DMS 273 (cell line): ENCODE data around the gene PLEK.
"Not testable (repeated sequence)": the region's sequence is repeated elsewhere in the genome, so short reads cannot be mapped to it uniquely, and the experiment has no call there.

ENCODE experiments used
- DNase-seq: peaks from one replicate; lab custom pipeline; 2025; ENCODE audit not compliant: unreplicated experiment; lab: John Stamatoyannopoulos, UW

The PLEK gene, protein sequence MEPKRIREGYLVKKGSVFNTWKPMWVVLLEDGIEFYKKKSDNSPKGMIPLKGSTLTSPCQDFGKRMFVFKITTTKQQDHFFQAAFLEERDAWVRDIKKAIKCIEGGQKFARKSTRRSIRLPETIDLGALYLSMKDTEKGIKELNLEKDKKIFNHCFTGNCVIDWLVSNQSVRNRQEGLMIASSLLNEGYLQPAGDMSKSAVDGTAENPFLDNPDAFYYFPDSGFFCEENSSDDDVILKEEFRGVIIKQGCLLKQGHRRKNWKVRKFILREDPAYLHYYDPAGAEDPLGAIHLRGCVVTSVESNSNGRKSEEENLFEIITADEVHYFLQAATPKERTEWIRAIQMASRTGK

DNA sequence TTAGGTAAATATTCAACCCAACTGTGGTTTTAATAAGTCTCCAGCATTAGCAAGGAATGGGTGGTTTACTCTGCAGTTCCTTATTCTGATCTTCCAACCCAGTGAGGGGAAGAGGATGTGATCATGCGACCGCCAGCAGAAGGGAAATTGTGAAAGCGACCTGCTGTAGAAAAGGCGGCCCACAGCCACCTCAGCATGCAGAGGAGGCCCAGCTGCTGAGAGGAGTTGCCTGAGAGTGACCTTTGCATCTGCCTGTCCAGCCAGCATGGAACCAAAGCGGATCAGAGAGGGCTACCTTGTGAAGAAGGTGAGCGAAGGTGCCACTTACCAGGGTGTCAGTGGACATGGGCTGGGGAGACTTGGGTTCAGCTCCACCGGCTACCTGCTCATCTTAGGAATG, at the start of gene PLEK:
Gene PLEK (plus strand): TSS at position 196 of the 400 bp plus-strand sequence. CDS start 70 bp downstream, at position 266.
- DNase-seq, result no peak

DNA sequence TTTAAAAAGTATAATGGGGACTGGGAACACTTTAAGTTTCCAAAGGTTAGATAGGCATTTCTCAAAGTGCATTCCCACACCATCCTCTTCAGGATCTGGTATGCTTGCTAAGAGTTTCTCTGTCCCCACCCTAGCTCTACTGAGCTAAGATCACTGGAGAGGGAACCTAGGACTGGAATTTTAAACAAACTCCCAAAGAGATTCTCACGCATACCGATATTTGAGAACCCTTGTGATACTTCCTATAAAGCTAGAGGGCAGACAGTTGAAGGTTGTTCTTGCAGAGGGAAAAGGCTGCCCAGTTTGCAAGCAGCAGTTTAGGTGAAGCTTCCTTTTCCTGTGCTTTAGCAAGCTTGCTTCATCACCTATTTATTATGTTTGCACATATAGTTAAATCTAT, 49.0 kb upstream of the PLEK start:
- no peak for DNase-seq

DNA sequence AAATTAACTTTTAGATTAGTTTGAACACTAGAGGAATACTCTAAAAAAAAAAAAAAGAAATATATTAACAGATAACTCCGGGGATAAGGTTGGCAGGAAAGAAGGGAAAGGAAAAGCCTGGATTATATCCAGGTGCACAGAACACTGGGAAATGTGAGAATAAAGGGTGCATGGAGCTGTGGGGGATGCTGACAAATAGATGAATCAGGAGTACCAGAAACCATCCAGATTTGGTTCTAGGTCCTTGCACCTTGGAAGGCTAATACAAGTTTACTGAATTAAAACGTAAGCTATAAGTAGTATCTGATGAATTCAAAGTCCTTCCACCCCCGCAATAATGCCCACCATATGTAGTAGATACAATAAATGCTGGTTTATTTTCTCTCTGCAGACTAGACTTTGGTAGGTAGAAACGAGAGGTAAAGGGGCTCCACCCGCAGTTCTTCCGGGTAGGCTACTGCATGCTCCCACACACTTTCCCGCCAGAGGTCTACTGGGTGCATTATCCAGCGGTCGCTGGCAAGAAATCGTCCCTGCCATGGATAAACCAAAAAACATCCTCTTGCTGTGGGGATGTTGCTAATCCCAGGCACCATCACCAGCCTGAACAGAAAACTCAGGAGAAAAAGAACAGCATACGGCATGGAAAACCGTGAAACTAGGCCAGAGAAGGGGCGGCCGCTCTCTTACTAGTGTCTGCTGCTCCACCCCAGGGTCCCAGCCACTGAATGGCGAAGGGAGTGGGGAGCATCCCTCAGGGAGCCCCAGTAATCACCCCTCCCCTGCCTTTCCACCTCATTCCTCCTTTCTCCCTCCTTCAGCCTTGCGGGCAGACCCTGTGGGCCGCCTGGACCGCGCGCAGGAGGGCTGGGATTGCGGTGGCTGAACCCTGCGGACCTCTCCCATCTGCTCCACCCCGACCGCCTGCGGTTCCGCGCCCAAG, 46.8 kb upstream of the PLEK start:
- DNase-seq, result peak; percentile 54

DNA sequence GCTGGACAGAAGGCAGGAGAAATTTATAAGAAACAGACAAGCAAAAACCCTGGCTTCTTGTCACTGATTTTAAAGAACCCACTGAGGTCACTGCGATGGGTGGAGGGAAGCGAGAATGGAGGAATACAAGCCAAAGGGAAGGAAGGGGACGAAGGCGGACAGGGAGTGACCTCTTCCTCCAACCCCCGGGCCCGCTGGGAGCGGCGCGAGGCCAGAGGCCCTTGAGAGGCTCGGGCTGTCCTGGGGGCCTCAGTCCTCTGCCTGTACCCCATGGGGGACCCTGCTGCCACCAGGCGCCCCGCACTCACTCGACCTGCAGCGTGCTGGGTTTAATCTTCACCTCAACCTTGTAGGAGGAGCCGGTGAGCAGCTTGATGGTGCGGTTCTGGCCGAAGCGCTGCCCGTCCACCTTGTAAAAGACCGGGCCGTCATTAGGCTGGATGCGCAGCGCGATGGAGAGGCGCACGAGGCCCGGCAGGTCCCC, 46.1 kb upstream of the PLEK start:
- no peak for DNase-seq

DNA sequence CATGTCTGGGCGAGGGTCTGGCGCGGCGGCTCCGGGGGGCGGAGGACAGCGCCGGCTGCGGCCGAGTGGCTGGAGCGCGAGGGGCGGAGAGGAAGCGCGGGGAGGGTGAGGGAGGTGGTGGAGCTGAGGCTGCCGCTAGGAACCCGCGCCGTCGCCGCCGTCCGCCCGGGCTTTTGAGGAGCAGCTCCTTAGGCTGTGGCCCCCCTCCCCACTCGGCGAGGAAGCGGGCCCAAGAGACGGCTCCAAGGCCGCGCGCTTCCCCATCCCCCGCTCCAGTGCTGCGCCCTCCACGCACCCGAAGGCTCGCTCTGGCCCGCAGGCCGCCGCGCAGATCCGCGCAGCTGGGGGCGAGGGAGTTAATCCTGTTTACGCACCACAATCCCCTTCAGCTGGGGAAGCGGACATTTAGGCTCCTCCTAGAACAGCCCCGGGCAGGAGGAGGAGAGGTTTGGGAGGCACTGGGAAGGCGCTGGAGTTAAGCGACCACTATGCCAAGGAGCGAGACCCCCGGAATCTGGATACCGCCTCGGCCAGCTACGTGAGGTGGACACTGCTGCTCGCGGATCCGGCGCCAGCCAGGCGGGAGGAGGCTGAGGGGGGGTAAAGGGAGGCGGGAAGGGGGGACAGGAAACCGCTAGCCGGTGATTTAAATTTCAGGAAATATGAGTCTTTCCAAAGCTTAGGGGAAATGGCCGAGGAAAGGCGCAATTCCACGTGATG, 45.5 kb upstream of the PLEK start, which contains the start of gene CNRIP1:
Gene CNRIP1 (minus strand): TSS at position 552 of the 720 bp plus-strand sequence. CDS start 549 bp downstream, at position 3.
- peak; percentile 91 for DNase-seq

DNA sequence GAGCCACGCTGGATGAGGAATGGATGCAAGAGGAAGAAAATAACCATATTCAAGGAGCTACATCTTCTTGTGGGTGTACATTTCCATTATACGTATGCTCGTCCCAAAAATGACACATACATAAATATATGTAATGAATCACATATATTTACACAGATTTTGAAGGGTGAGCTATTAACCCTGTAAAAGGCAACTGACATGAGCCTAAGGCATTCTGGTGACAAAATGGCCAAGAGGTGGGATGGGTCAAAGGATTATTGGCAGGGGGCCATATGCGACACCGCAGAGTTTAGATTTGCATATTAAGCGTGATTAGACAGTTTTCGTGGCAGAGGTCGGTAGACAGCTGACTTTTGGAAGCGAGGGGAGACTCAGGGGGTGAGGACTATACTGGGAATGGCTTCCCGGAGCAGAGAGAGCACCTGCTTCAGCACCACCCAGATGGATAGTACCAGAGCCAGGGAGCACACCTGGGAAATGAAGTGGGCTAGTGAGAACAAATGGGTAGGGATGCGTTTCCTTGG, 44.9 kb upstream of the PLEK start:
- DNase-seq, result peak; percentile 82

DNA sequence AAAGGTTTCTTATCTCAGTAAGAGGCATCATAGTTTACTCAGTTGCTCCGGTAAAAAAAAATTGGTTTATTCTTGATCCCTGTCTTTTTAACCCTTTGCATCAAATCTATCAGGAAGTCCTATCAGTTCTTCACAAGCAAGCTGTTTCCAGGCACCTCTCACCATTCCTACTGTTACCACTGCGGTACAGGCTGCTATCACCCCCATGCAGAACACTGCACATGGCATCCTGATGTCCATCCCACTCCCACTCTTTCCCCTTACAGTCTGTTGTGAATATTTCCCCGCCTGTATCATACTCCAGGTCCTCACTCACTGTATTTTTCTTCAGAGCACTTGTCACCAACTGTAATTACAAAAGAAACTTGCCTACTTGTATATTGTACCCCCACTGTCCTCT, 40.0 kb upstream of the PLEK start:
- DNase-seq, result no peak

DNA sequence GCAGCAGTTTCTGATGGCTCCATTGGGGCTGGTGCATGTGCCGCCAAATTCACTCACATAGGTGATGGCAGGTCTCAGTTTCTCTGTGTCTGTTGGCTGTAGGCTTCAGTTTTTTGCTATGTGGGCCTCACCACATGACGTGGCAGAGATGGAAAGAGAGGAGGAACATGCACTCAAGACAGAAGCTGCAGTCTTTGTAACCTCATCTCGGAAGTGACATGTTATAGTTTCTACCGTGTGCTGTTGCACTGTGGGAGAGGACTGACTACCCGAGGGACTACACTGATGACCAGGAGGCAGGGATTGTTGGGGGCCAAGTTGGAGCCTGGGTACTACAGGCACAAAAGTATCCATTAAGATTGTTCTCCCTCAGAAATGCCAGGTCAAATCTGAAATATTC, 36.2 kb upstream of the PLEK start:
- no peak for DNase-seq

DNA sequence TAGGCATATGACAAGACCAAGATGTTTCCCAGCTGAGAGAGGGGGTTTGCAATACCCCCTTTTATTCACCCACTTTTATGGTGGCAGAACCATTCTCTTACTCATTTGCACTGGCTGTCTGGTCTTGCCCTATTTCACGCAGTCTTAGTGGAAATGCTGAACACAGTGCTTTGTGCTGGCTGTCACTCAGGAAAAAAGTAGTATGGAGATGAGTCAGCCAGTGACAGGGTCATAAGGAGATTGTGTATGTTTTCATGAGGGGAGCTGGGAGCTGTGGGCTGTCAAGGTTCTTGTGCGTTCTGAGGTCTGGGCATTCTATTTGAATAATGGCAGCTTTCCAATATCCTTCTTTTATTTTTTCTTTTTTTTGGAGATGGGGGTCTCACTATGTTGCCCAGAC, 34.4 kb upstream of the PLEK start:
- DNase-seq, result no peak

DNA sequence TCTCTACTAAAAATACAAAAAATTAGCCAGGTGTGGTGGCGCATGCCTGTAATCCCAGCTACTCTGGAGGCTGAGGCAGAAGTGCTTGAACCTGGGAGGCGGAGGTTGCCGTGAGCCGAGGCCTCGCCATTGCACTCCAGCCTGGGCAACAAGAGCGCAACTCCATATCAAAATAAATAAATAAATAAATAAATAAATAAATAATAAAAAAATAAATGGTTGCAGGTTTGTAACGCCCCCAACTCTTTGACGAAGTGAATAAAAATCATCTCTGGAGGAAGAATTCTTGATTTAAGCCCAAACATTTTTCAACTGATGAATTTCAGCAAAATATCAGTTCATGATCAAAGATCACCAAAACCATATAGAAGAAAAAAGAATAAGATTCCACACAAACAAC, 32.1 kb upstream of the PLEK start:
- no peak for DNase-seq

DNA sequence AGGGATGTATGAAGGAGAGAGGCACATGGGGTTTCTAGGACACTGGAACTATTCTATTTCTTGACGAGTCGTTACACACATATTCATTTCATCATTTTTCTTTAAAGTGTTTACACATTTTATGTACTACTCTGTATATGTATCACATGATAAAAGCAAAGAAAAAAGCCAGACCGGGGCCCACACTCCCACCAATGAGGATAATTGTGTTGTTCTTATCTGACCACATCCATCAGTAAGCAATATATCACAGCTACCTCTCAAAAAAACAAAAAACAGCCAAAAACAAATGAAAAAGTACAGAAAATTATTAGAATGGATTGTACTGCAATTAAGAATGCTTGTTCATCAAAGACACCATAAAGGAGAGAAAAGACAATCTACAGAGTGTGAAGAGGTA, 31.2 kb upstream of the PLEK start:
- DNase-seq, result no peak

DNA sequence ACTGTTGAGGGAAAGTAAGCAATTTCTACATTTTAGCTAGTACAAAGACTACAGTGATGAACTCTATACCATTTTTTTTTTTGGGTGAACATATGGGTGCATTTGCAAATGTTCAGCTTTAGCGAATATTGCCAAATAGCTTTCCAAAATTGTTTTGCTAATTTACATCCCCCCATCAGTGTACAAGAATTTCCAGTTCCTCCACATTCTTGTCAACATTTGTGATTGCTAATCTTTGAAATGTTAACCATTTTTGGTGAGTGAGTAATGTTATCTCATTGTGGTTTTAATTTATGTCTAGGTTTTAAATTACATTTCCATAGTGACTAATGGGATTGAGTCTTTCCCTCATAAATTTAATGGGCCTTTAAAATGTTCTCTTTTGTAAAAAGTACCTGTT, 28.9 kb upstream of the PLEK start:
- DNase-seq, result no peak

DNA sequence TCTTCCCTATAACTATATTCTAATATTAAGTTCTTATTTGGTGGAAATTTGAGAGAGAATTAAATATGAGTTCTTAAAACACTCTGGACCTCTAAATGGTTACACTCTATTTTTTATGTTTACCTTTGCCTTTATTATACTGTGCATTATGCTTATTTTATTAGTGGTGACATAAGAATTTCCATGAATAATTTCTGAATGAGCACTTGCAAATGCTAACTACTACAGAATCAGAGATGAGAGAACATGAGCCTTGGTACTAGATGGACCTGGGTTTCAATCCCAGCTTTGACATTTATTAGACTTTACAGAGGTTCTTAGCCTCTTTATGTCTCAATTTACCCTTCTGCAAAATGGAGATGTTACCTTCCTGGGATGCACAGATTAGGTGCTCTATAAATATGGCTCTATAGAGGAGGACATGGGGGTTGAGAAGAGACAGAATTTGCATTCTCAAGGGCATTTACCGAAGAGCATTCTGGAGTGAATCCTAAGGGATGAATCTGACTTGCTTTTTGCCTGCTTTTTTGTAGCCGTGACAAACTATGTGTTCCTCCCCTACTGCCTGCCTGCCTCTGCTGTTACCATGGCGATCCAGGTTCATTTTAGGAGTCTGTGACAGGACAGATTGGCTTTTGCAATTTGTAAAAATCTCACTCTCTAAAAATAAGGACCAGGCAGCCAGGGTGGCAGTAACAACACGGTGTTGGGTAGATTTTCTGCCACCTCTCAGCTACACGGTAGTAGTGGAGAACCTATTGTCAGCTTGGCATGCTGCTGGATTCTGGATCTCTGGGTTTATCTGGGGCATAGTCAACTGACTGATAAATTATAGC, 24.6 kb upstream of the PLEK start:
- peak; percentile 17 for DNase-seq

DNA sequence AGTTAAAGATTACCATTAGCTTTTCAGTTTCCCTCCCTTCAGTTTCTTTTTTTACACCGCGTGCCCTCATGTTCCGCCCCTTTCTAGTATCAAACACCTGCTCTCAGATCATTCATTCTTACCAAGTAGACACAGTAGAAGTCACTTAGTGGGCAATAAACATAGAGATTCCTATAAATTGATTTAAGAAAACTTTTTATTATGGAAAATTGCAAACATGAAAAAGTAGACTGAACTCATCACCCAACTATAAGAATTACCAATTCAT, 24.1 kb upstream of the PLEK start:
- DNase-seq, result no peak

DNA sequence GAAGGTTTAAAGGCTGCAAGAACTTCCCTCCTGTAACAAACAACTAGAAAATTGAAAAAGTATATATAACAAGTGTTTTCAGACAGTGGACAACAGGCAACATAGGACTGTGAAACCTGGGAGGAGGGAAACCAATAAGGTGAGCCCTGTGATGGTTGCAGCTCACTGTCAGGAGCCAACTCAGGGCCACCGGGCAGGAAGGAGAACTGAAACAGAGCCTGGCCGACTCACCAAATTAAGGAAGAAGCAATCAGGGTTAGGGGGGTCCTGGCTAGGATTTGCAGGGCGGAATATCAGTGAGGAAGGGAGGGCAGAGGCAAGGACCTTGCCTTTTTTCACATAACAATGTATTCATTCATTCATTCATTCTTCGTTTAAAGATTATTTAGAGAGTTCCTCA, 23.5 kb upstream of the PLEK start:
- DNase-seq, result no peak

DNA sequence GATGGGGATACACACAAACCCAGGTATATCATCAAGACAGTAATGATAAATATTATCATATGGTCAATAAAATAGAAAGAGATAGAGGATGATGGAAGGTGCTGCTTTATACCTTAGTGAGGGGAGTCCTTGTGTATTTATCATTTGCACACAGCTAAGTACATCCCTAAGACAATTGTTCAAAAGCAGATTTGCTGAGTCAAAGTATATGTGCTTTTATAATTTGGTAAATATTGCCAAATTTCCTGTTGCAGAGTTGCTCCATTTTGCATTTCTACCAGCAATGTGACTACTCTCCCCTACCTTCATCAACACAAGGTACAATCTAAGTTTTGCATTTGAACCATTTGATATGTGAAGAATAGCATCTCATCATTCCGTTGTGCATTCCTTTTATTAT, 22.6 kb upstream of the PLEK start:
- DNase-seq, result no peak

DNA sequence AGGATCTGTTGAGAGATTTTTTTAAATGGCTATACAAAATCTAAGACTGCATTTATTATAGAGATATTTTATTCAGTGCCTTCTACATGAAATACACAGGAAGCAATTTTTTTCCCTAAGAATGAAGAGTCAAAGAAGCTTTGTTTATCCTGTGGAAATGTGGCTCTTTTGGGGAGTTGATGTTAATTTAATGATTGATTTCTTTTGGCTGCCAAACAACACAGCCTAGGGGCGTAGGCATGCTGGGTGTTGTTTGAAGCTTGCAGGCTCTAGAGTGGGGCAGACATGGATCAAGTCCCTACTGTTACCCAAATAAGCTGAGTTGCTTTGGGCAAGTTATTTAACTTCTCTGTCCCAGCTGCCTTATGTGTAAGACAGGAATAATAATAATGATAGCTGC, 21.1 kb upstream of the PLEK start:
- no peak for DNase-seq

DNA sequence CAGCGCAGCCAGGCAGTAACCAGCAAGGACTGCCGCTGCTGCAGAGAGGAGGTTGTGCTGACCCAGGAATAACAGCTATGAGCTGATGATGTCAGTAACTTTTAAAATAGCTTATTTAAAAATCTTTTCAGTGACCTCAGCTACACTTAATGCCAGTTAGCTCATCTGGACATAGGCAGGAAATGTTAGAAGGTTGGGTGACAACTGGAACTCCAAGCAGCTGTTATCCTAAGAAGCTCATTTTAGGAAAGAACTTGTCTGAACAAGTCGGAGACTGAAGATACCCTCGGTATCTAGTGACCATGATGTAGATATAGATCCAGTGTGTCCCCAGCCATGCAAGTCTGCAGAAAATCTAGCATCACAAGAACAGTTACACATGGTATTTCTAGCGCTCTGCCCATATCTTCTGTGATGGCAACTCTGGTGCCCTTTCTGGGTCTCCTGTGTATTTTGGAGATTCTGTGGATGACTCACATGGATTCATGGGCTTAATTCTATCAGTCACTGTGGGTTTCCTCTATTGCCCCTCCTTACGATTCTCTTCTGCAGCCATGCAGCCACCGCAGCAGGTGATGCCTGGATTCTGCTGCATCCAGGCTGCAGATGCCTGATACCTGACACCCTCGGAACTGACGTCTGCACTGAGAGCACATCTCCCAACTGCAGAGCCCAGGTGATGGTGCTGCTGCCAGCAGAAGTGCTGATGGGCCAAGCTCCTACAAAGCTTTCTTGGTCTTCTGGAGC, 19.8 kb upstream of the PLEK start:
- DNase-seq, result no peak

DNA sequence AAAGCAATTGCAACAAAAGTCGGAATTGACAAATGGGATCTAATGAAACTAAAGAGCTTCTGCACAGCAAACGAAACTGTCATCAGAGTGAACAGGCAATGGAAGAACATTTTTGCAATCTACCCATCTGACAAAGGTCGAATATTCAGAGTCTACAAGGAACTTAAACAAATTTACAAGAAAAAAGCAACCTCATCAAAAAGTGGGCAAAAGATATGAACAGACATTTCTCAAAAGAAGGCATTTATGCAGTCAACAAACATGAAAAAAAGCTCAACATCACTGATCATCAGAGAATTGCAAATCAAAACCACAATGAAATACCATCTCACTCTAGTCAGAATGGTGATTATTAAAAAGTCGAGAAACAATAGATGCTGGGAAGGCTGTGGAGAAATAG, 16.0 kb upstream of the PLEK start:
- DNase-seq, result not testable (repeated sequence)

DNA sequence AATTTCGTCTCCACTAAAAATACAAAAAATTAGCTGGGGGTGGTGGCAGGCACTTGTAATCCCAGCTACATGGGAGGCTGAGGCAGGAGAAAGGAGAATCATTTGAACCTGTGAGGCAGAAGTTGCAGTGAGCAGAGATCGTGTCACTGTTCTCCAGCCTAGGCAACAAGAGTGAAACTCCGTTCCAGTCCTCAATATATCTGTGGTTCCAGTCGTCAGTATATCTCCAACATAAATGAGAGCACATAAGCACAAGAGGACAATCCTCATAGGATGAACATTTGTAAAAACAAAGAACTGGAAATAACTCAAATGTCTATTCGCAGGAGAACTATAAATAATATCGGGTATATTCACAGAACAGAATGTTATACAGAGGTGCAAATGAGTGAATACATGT, 13.1 kb upstream of the PLEK start:
- no peak for DNase-seq
